K562 (cell line): ENCODE measurements around the gene DPEP3. TPM values are rescaled to one million over a fixed set of nuclear protein-coding genes. Genes with fewer than 3 reads are reported as not detected.
A peak's percentile ranks its signal among the peaks of the same experiment; 100 is the strongest.

Experiments used
- ATAC-seq: fragments of 200-7000 bp; cut with Tn5 transposase; 3 replicates; pipeline ENCODE4 v1.9.1; 2020; ENCODE audit warnings: moderate library complexity
- BruUV-seq: library from RNA; stranded (reverse); fragments of 400-500 nt; replicated peaks from 2 replicates; lab custom pipeline; 2021; lab: Mats Ljungman, UMichigan
- CTCF ChIA-PET: fragments of 300-600 bp; formaldehyde crosslinking; extraction: SDS; loops from one replicate; lab custom pipeline; 2021; ENCODE audit warnings: low intra/inter-chr PET ratio; lab: Yijun Ruan, JAX
- POLR2A ChIA-PET: fragments of 300-600, 350-650 bp; sonication (Branson Sonifier 250); formaldehyde crosslinking; extraction: SDS; loops from one replicate; lab custom pipeline; 2021; ENCODE audit warnings: antibody characterized with exemption, inconsistent platforms; lab: Yijun Ruan, JAX
- DNase-seq, 4 experiments: peaks; one replicate each; pipeline versions ENCODE4 v3.0.0 to v3.0.0-alpha.2; 2011 to 2018; ENCODE audit warnings: low spot score in 3 of 4, mixed read lengths in 3 of 4; ENCODE audit errors: extremely low read depth in 1 of 4
- FAIRE-seq: peaks from 2 replicates; lab custom pipeline; 2011; peaks lifted over from hg19 to GRCh38; lab: Jason Lieb, UNC
- H2AFZ ChIP-seq: 2 replicates; pipeline ENCODE4 v1.6.0; 2011; ENCODE audit warnings: low read depth, low read length, control low read depth, inconsistent platforms
- H3K27ac ChIP-seq: fragments of 200-600 bp; 3 replicates; pipeline ENCODE4 v1.8.0; 2011; ENCODE audit warnings: low read depth, mild to moderate bottlenecking, control low read depth, inconsistent platforms, low read length, moderate library complexity, mixed read lengths; ENCODE audit errors: extremely low read depth
- H3K27me3 ChIP-seq, 2 experiments: fragments of 300-600 bp in 1 of 2; 2 replicates in 1 of 2; 3 replicates in 1 of 2; pipeline versions ENCODE4 v1.6.0 to v1.8.0; 2011; ENCODE audit warnings: inconsistent platforms in 2 of 2, low read length in 2 of 2, mild to moderate bottlenecking in 1 of 2, mixed read lengths in 1 of 2, moderate library complexity in 1 of 2; ENCODE audit not compliant: control insufficient read depth in 2 of 2, insufficient read depth in 2 of 2
- H3K36me3 ChIP-seq: fragments of 300-600 bp; 3 replicates; pipeline ENCODE4 v1.8.0; 2011; ENCODE audit warnings: mild to moderate bottlenecking, low read length, inconsistent platforms; ENCODE audit not compliant: control insufficient read depth, insufficient read depth
- H3K4me1 ChIP-seq, 2 experiments: fragments of 200-600 bp in 1 of 2; replicated peaks in 1 of 2; 2 replicates in 1 of 2; 3 replicates in 1 of 2; pipeline versions ENCODE4 v1.5.1 to v1.8.0; 2011; ENCODE audit warnings: inconsistent platforms in 2 of 2, low read length in 2 of 2, mild to moderate bottlenecking in 1 of 2, mixed read lengths in 1 of 2, moderate library complexity in 1 of 2; ENCODE audit not compliant: control insufficient read depth in 2 of 2, insufficient read depth in 2 of 2
- H3K4me2 ChIP-seq: 2 replicates; pipeline ENCODE4 v1.6.1; 2011; ENCODE audit warnings: low read length, control low read depth, inconsistent platforms, mixed read lengths; ENCODE audit not compliant: insufficient read depth
- H3K4me3 ChIP-seq: fragments of 200-600 bp; sonication (generic), shearing (Covaris generic); 2 replicates; pipeline ENCODE4 v1.5.1; 2016; ENCODE audit warnings: control low read depth, inconsistent platforms
- H3K79me2 ChIP-seq: fragments of 200-600 bp; 3 replicates; pipeline ENCODE4 v1.8.0; 2011; ENCODE audit warnings: low read length, inconsistent platforms; ENCODE audit not compliant: control insufficient read depth, insufficient read depth
- H3K9ac ChIP-seq, 2 experiments: 2 replicates each; pipeline versions ENCODE4 v1.6.0 to v1.6.1; 2011; ENCODE audit warnings: low read depth in 2 of 2, low read length in 2 of 2, control low read depth in 1 of 2, inconsistent platforms in 1 of 2, mild to moderate bottlenecking in 1 of 2, mixed read lengths in 1 of 2; ENCODE audit not compliant: insufficient read depth in 1 of 2
- H3K9me1 ChIP-seq: one replicate; pipeline ENCODE4 v1.6.0; 2011; ENCODE audit warnings: inconsistent platforms, mild to moderate bottlenecking, low read length, moderate library complexity; ENCODE audit not compliant: control insufficient read depth, insufficient read depth
- H3K9me3 ChIP-seq: replicated peaks from 2 replicates; pipeline ENCODE4 v1.5.1; 2011; ENCODE audit warnings: low read depth, low read length, inconsistent platforms; ENCODE audit not compliant: control insufficient read depth, insufficient read depth
- H4K20me1 ChIP-seq: replicated peaks from 2 replicates; pipeline ENCODE4 v1.6.1; 2011; ENCODE audit warnings: low read length, inconsistent platforms, mixed read lengths; ENCODE audit not compliant: control insufficient read depth, insufficient read depth
- CAMTA2 ChIP-seq: fragments of 250-450 bp; sonication (Bioruptor Pico); conservative IDR thresholded peaks from 2 replicates; pipeline ENCODE4 v1.5.1; 2022
- CHD2 ChIP-seq: IDR thresholded peaks from 2 replicates; pipeline ENCODE4 v1.6.1; 2011; ENCODE audit warnings: low read depth, low read length
- E2F5 ChIP-seq: sonication (generic); formaldehyde crosslinking; IDR thresholded peaks from 2 replicates; pipeline ENCODE4 v1.8.0; 2022; ENCODE audit warnings: mild to moderate bottlenecking, missing genetic modification reagents
- EP400 ChIP-seq: fragments of 450-650 bp; IDR thresholded peaks from 2 replicates; pipeline ENCODE4 v1.6.1; 2017; ENCODE audit warnings: antibody characterized with exemption, mild to moderate bottlenecking, moderate library complexity
- FOXP1 ChIP-seq: sonication (generic); formaldehyde crosslinking; IDR thresholded peaks from 2 replicates; pipeline ENCODE4 v1.8.0; 2022; ENCODE audit warnings: mild to moderate bottlenecking, missing genetic modification reagents
- HNRNPUL1 ChIP-seq: fragments of 200-400 bp; formaldehyde crosslinking; IDR thresholded peaks from 2 replicates; pipeline ENCODE4 v1.6.1; 2017; ENCODE audit warnings: low read length
- IFI16 ChIP-seq: fragments of 250-450 bp; sonication (Bioruptor Pico); IDR thresholded peaks from 2 replicates; pipeline ENCODE4 v2.1.2; 2022; ENCODE audit warnings: mild to moderate bottlenecking, inconsistent platforms
- POLR2G ChIP-seq: fragments of 200-400 bp; formaldehyde crosslinking; IDR thresholded peaks from 2 replicates; pipeline ENCODE4 v1.6.1; 2017; ENCODE audit warnings: low read depth, mild to moderate bottlenecking, antibody characterized with exemption, low read length, moderate library complexity
- RBFOX2 ChIP-seq: fragments of 200-400 bp; formaldehyde crosslinking; IDR thresholded peaks from 2 replicates; pipeline ENCODE4 v1.6.1; 2017; ENCODE audit warnings: low read depth, mild to moderate bottlenecking, low read length, moderate library complexity
- THRA ChIP-seq: fragments of 450-650 bp; IDR thresholded peaks from 2 replicates; pipeline ENCODE4 v1.6.1; 2017; ENCODE audit warnings: mild to moderate bottlenecking, moderate library complexity
- TRIM28 ChIP-seq: fragments of 450-650 bp; IDR thresholded peaks from 2 replicates; pipeline ENCODE4 v1.6.1; 2017
- ZBED1 ChIP-seq: IDR thresholded peaks from 2 replicates; pipeline ENCODE4 v1.6.1; 2014
- ZBTB26 ChIP-seq: fragments of 450-650 bp; formaldehyde crosslinking; IDR thresholded peaks from 2 replicates; pipeline ENCODE4 v1.4.0; 2022; ENCODE audit warnings: missing genetic modification characterization
- ZFP36 ChIP-seq: fragments of 150-350 bp; IDR thresholded peaks from 2 replicates; pipeline ENCODE4 v1.6.1; 2018; ENCODE audit warnings: low read length, low read depth; ENCODE audit not compliant: partially characterized antibody
- ZNF274 ChIP-seq: IDR thresholded peaks from 2 replicates; pipeline ENCODE4 v1.6.1; 2011; ENCODE audit warnings: low read depth, mild to moderate bottlenecking, low read length, moderate library complexity, borderline replicate concordance
- ZNF780A ChIP-seq: fragments of 250-450 bp; sonication (Bioruptor Pico); IDR thresholded peaks from 2 replicates; pipeline ENCODE4 v1.5.0; 2021; ENCODE audit warnings: mild to moderate bottlenecking
- ZNF785 ChIP-seq: fragments of 250-450 bp; sonication (Bioruptor Pico); IDR thresholded peaks from 2 replicates; pipeline ENCODE4 v1.4.0; 2020; ENCODE audit warnings: mild to moderate bottlenecking
- WGBS: fragments of 100-300 bp; shearing (Covaris generic); methylation state at CpG from one replicate; pipeline ENCODE4 v1.1.6; 2016; ENCODE audit warnings: low coverage, mixed read lengths; ENCODE audit not compliant: insufficient coverage; ENCODE audit errors: missing lambda C conversion rate; 5-methylcytosine and 5-hydroxymethylcytosine counted together
- in situ Hi-C: fragments of 300-500 bp; cut with MboI; formaldehyde crosslinking; loops from 4 replicates; pipeline ENCODE4 v1.15.0; 2018; ENCODE audit warnings: inconsistent platforms, mixed read lengths
- intact Hi-C: fragments of 100-400 bp; cut with micrococcal nuclease; formaldehyde crosslinking; loops from 2 replicates; pipeline ENCODE4 v1.14.2; 2022
- polyA plus RNA-seq, 8 experiments: library from polyadenylated mRNA; depleted of rRNA in 4 of 8; stranded (reverse) in 5 of 8; unstranded in 3 of 8; fragments of >200 nt; fragmentation: Nextera tagmentation in 2 of 8; fragmentation: Illumina TruSeq in 1 of 8; extraction: Ambion mirVana in 2 of 8; extraction: Trizol in 1 of 8; gene quantifications; 2 replicates each; pipeline versions ENCODE4 v1.2.1 to v1.2.3, GENCODE V29; 2011 to 2014; ENCODE audit warnings: inconsistent platforms in 1 of 8, missing spikeins in 1 of 8
- total RNA-seq, 7 experiments: library from RNA; depleted of rRNA in 6 of 7; stranded (reverse); fragments of >200 nt in 6 of 7; fragmentation: Illumina TruSeq in 2 of 7; extraction: Trizol in 2 of 7; gene quantifications; 2 replicates each; pipeline versions ENCODE4 v1.2.1 to v1.2.3, GENCODE V29; 2011 to 2021; ENCODE audit warnings: low replicate concordance in 1 of 7

DPEP3 gene
- total and polyA plus RNA-seq, 9 of the 15 experiments (the other 6 are each of a cell fraction or from before 2014, with no cell fraction given): not detected

- TF ChIP-seq ZFP36 (no peak), IFI16 (CRISPR knock-in tag) (no peak), ZNF785 (CRISPR knock-in tag) (no peak), ZNF274 (no peak), ZBED1 (no peak), CAMTA2 (no peak), ZBTB26 (no peak), TRIM28 (no peak)
- TF ChIP-seq, all 486 proteins: peak for 3
Observed at GRCh38 chr16:67931712-67932461, 48.4 kb downstream of the DPEP3 start, which contains the start of gene CTRL (continued).

GRCh38 chr16:67930678-67931211, 49.6 kb downstream of the DPEP3 start:
- H3K9ac ChIP-seq: no peak overlapping the region
- ATAC-seq: no peak
- no peaks in the 10 kb centered on the region; the same call in 1 of the 2 replicates for H4K20me1 ChIP-seq
- intact Hi-C loops: loop anchor here (10.0 kb wide), 1 partner anchor 406 kb away; the partner anchor contains the start of gene RIPOR1
- no TSS peak for BruUV-seq
- H3K27me3 ChIP-seq: no peaks in the 10 kb centered on the region
- H3K4me3 ChIP-seq: no peak overlapping the region
- 84% methylated on average over 15 of the region's 17 CpGs for WGBS
- ChIA-PET POLR2A (interaction anchor here (0.7 to 2.5 kb wide), 5 partner anchors 9 to 39 kb away, joined by 3 to 8 read pairs (median 4); no protein-coding TSS in a partner anchor), CTCF (interaction anchor here (0.6 kb wide), 1 partner anchor 110 kb away, joined by 4 read pairs; no protein-coding TSS in a partner anchor)
- FAIRE-seq: no peak
- no peaks in the 10 kb centered on the region for H3K9me3 ChIP-seq
- no peaks in the 10 kb centered on the region for H3K9me1 ChIP-seq
- H3K79me2 ChIP-seq: peaks cover 24% of the 10 kb centered on the region
- H3K36me3 ChIP-seq: peaks cover 24% of the 10 kb centered on the region; the same call in 2 of the 3 replicates
- TF ChIP-seq ZNF780A (CRISPR knock-in tag): no peak
- TF ChIP-seq EP400: no peak
- no peak for TF ChIP-seq E2F5
- 0 out of 2 replicates have a peak, but pooled peaks have one; percentile 38 for TF ChIP-seq RBFOX2
- peak; percentile 68 for TF ChIP-seq POLR2G
- TF ChIP-seq FOXP1: 0 out of 2 replicates have a peak, but pooled peaks have one; percentile 0
- TF ChIP-seq CHD2: no peak
- TF ChIP-seq THRA: no peak
- no peak for TF ChIP-seq HNRNPUL1
- no peak overlapping the region for H3K27ac ChIP-seq
- no peak overlapping the region for H2AFZ ChIP-seq
- DNase-seq: no peak
- in situ Hi-C loops: no loop called here
- H3K4me1 ChIP-seq: peaks cover 11 to 50% of the 10 kb centered on the region in 2 experiments; a peak in 3 of 5 replicates
- no peak overlapping the region for H3K4me2 ChIP-seq
